Neural progenitor cell (in vitro differentiated cells): ENCODE measurements around the gene MATN4.

ENCODE experiments used
- EZH2phosphoT487 ChIP-seq: fragments of 200-600 bp; sonication (generic); IDR thresholded peaks from 2 replicates; pipeline ENCODE4 v1.6.1; 2017; ENCODE audit warnings: antibody characterized with exemption
- TF ChIP-seq, protein P1 (sequence below): fragments of 200-600 bp; sonication (generic); IDR thresholded peaks from 2 replicates; pipeline ENCODE4 v1.5.1; 2017; ENCODE audit warnings: antibody characterized with exemption, mild to moderate bottlenecking

DNA sequence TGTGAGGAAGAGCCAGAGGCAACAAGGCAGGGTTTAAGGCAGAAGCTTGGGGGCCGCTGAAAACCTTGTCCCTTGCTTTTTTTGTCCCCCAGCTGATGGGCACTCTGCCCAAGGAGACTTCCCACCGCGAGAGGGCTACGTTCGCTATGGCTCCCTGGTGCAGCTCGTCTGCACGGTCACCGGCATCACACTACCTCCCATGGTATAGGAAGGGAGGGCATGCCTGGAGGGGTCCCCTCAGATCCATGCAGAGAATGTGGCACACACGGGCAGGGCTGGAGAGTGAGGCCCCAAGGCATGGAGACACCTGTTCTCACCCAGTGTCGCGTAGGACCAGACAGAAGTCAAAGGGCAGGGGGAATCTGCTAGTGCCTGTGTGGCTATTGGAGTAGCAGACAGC is 5.8 kb upstream of the MATN4 start:
- TF ChIP-seq, protein P1, sequence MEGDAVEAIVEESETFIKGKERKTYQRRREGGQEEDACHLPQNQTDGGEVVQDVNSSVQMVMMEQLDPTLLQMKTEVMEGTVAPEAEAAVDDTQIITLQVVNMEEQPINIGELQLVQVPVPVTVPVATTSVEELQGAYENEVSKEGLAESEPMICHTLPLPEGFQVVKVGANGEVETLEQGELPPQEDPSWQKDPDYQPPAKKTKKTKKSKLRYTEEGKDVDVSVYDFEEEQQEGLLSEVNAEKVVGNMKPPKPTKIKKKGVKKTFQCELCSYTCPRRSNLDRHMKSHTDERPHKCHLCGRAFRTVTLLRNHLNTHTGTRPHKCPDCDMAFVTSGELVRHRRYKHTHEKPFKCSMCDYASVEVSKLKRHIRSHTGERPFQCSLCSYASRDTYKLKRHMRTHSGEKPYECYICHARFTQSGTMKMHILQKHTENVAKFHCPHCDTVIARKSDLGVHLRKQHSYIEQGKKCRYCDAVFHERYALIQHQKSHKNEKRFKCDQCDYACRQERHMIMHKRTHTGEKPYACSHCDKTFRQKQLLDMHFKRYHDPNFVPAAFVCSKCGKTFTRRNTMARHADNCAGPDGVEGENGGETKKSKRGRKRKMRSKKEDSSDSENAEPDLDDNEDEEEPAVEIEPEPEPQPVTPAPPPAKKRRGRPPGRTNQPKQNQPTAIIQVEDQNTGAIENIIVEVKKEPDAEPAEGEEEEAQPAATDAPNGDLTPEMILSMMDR, result no peak
- TF ChIP-seq EZH2phosphoT487, result no peak
